B cell (primary cell): Measurements from ENCODE around the gene SLC27A3. TPM values are rescaled to one million over a fixed set of nuclear protein-coding genes. Genes with fewer than 3 reads are reported as not detected.
A peak's percentile ranks its signal among the peaks of the same experiment; 100 is the strongest.

Experiments
- ATAC-seq: fragments of 200-7000 bp; cut with Tn5 transposase; one replicate; pipeline ENCODE4 v1.10.0; 2021; ENCODE audit warnings: low read depth, mild to moderate bottlenecking, moderate number of reproducible peaks, moderate library complexity
- CTCF ChIA-PET: fragments of 350-600 bp; sonication (Branson Sonifier 250); formaldehyde crosslinking; loops from one replicate; lab custom pipeline; 2021; ENCODE audit warnings: antibody characterized with exemption, inconsistent platforms; lab: Charles Lee
- POLR2A ChIA-PET: fragments of 350-600 bp; sonication (Branson Sonifier 250); formaldehyde crosslinking; loops from one replicate; lab custom pipeline; 2021; ENCODE audit warnings: antibody characterized with exemption; lab: Charles Lee
- DNase-seq: peaks from one replicate; pipeline ENCODE4 v3.0.0; 2013
- H2AFZ ChIP-seq: 2 replicates; pipeline ENCODE4 v1.6.1; 2012; ENCODE audit warnings: mild to moderate bottlenecking, low read depth, low read length; ENCODE audit not compliant: insufficient read depth, poor library complexity, severe bottlenecking
- H3K27ac ChIP-seq, 2 donors: 1 replicate in 1 of 2; 2 replicates in 1 of 2; pipeline ENCODE4 v1.5.1; 2012 to 2013; ENCODE audit warnings: low read length in 2 of 2, mild to moderate bottlenecking in 2 of 2, moderate library complexity in 1 of 2
- H3K27me3 ChIP-seq, 4 experiments: fragments of 200-600 bp in 1 of 4; sonication (generic) in 1 of 4; replicated peaks in 1 of 4; 1 replicate in 2 of 4; 2 replicates in 2 of 4; pipeline versions ENCODE4 v1.6.1 to v1.7.0; 2013 to 2016; ENCODE audit warnings: low read length in 3 of 4, mild to moderate bottlenecking in 2 of 4, mixed read lengths in 1 of 4, moderate library complexity in 1 of 4; ENCODE audit not compliant: insufficient read depth in 4 of 4, control insufficient read depth in 3 of 4; ENCODE audit errors: control extremely low read depth in 1 of 4
- H3K36me3 ChIP-seq, 2 experiments: replicated peaks in 1 of 2; 1 replicate in 1 of 2; 2 replicates in 1 of 2; pipeline versions ENCODE4 v1.6.1 to v1.7.1; 2013; ENCODE audit warnings: low read length in 1 of 2; ENCODE audit not compliant: insufficient read depth in 2 of 2, control insufficient read depth in 1 of 2; ENCODE audit errors: control extremely low read depth in 1 of 2, extremely low read depth in 1 of 2
- H3K4me1 ChIP-seq, 2 donors: fragments of 200-600 bp in 1 of 2; sonication (generic) in 1 of 2; 1 replicate in 1 of 2; 2 replicates in 1 of 2; pipeline versions ENCODE4 v1.5.1 to v1.6.1; 2013 to 2017; ENCODE audit warnings: low read length in 2 of 2; ENCODE audit not compliant: control insufficient read depth in 2 of 2, insufficient read depth in 2 of 2
- H3K4me2 ChIP-seq: replicated peaks from 2 replicates; pipeline ENCODE3; 2012; ENCODE audit warnings: mild to moderate bottlenecking, low read depth, low read length; ENCODE audit not compliant: poor library complexity, severe bottlenecking
- H3K4me3 ChIP-seq, 5 experiments: fragments of 200-600 bp in 1 of 5; sonication (generic) in 1 of 5; 1 replicate in 3 of 5; 2 replicates in 2 of 5; pipeline versions ENCODE4 v1.5.1 to v1.7.0; 2011 to 2016; ENCODE audit warnings: low read length in 4 of 5, mild to moderate bottlenecking in 4 of 5, low read depth in 2 of 5, control low read depth in 1 of 5, moderate library complexity in 1 of 5; ENCODE audit not compliant: insufficient read depth in 1 of 5; ENCODE audit errors: control extremely low read depth in 1 of 5, extremely low read depth in 1 of 5
- H3K79me2 ChIP-seq: fragments of 200-600 bp; sonication (generic); one replicate; pipeline ENCODE4 v1.6.0; 2016; ENCODE audit warnings: low read length; ENCODE audit not compliant: control insufficient read depth, insufficient read depth
- H3K9ac ChIP-seq: fragments of 200-600 bp; sonication (generic); 2 replicates; pipeline ENCODE4 v1.6.1; 2017; ENCODE audit warnings: mild to moderate bottlenecking, low read length, moderate library complexity
- H3K9me3 ChIP-seq, 3 donors: one replicate each; pipeline versions ENCODE4 v1.6.1 to v1.7.1; 2013; ENCODE audit warnings: low read length in 2 of 3; ENCODE audit not compliant: control insufficient read depth in 2 of 3, insufficient read depth in 1 of 3; ENCODE audit errors: control extremely low read depth in 1 of 3
- H4K20me1 ChIP-seq: 2 replicates; pipeline ENCODE4 v1.6.0; 2012; ENCODE audit warnings: mild to moderate bottlenecking, low read length; ENCODE audit not compliant: insufficient read depth, control insufficient read depth, poor library complexity, severe bottlenecking
- H3K27ac Mint-ChIP-seq: one replicate; pipeline ENCODE4 v1.8.0; 2021; ENCODE audit warnings: mixed read lengths
- H3K27me3 Mint-ChIP-seq: one replicate; pipeline ENCODE4 v1.8.0; 2021; ENCODE audit warnings: mixed read lengths
- H3K4me1 Mint-ChIP-seq: one replicate; pipeline ENCODE4 v1.8.0; 2021; ENCODE audit warnings: mixed read lengths
- H3K4me3 Mint-ChIP-seq: one replicate; pipeline ENCODE4 v1.8.0; 2021; ENCODE audit warnings: mixed read lengths
- H3K9me3 Mint-ChIP-seq: one replicate; pipeline ENCODE4 v1.8.0; 2022; ENCODE audit warnings: mixed read lengths; ENCODE audit not compliant: insufficient read depth
- CTCF ChIP-seq: fragments of 200-600 bp; IDR thresholded peaks from one replicate; pipeline ENCODE4 v1.8.0; 2022; ENCODE audit warnings: antibody characterized with exemption, mild to moderate bottlenecking
- EZH2 ChIP-seq: IDR thresholded peaks from 2 replicates; pipeline ENCODE4 v1.6.1; 2012; ENCODE audit warnings: borderline replicate concordance, low read depth, mild to moderate bottlenecking, moderate library complexity, low read length; ENCODE audit not compliant: insufficient read depth, poor library complexity, severe bottlenecking
- WGBS: methylation state at CpG from one replicate; pipeline ENCODE4 v1.1.5; 2013; ENCODE audit warnings: missing lambda C conversion rate; ENCODE audit not compliant: insufficient coverage; 5-methylcytosine and 5-hydroxymethylcytosine counted together
- intact Hi-C: fragments of 100-400 bp; cut with micrococcal nuclease; formaldehyde crosslinking; loops from one replicate; pipeline ENCODE4 v1.10.0; 2022
- polyA plus RNA-seq: library from polyadenylated mRNA; depleted of rRNA; stranded (reverse); fragments of >200 nt; gene quantifications from 2 replicates; pipeline ENCODE4 v1.2.3, GENCODE V29; 2012
- total RNA-seq, 2 donors: library from RNA; stranded (reverse); fragments of 120-200 nt in 1 of 2; gene quantifications; 1 replicate in 1 of 2; 2 replicates in 1 of 2; pipeline versions ENCODE4 v1.2.3 to v1.2.4, GENCODE V29; 2013 to 2022

The SLC27A3 gene
- total and polyA plus RNA-seq, 2 donors (not counting 1 experiment from before 2014, with no cell fraction given): 15.6 to 19.4 TPM

DNA sequence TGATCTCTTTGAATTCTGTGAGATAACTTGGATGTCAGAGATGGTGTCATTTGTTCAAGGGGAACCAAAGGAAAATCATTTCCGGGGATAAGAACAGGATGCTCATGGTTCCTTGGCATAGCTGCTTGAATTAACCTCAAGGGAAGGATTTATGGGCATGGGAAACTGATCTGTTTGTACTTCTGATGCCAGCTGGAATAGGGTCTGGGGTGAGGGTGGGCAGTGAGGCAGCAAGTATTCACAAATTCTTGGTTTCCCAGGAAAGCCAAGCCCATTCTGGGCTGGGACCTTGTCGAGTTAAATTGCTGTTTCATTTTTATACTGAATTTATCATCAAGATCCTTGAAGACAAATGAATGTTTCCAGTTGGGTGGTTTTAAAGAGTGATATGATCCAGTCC lies 33.2 kb upstream of the SLC27A3 start:
- Histone ChIP-seq H3K36me3 (peaks cover 2 to 61% of the 10 kb centered on the region in 2 experiments), H3K9me3 (no peaks in the 10 kb centered on the region), H3K9ac (no peak overlapping the region), H3K4me2 (no peak overlapping the region), H3K4me1 (peaks cover 10 to 21% of the 10 kb centered on the region in 2 donors), H3K27me3 (no peaks in the 10 kb centered on the region), H3K27ac (peak overlapping the region in 1 of 2 donors; percentile 12), H3K4me3 (no peak overlapping the region), H2AFZ (no peak overlapping the region), H3K79me2 (peaks cover 18% of the 10 kb centered on the region), H4K20me1 (no peaks in the 10 kb centered on the region)
- ATAC-seq (no peak), DNase-seq (no peak)
- H3K27me3 Mint-ChIP-seq: no peaks in the 10 kb centered on the region
- ChIA-PET POLR2A (interaction anchor here (0.5 to 1.0 kb wide), 3 partner anchors 9 to 13 kb away, joined by 3 to 12 read pairs (median 4); no protein-coding TSS in a partner anchor), CTCF (interaction anchor here (1.3 kb wide), 1 partner anchor 231 kb away, joined by 4 read pairs; no protein-coding TSS in a partner anchor)
- 100% methylated on average over 1 of the region's 2 CpGs for WGBS
- TF ChIP-seq EZH2: no peak
- TF ChIP-seq CTCF: no peak
- no peaks in the 10 kb centered on the region for H3K9me3 Mint-ChIP-seq
- H3K4me1 Mint-ChIP-seq: peaks cover 29% of the 10 kb centered on the region
- H3K4me3 Mint-ChIP-seq: peak overlapping the region; percentile 59
- H3K27ac Mint-ChIP-seq: peak overlapping the region; percentile 78
- intact Hi-C loops: no loop called here

- Mint-ChIP-seq H3K4me3 (peak overlapping the region; percentile 59), H3K4me1 (peaks cover 29% of the 10 kb centered on the region), H3K27ac (peak overlapping the region; percentile 78), H3K9me3 (no peaks in the 10 kb centered on the region), H3K27me3 (no peaks in the 10 kb centered on the region)
- Histone ChIP-seq H3K36me3 (peaks cover 2 to 63% of the 10 kb centered on the region in 2 experiments), H3K9me3 (no peaks in the 10 kb centered on the region), H3K27me3 (no peaks in the 10 kb centered on the region), H3K4me3 (no peak overlapping the region), H3K4me1 (peaks cover 10 to 21% of the 10 kb centered on the region in 2 donors), H3K79me2 (peaks cover 18% of the 10 kb centered on the region), H2AFZ (no peak overlapping the region), H3K4me2 (no peak overlapping the region), H3K27ac (peak overlapping the region; percentile 12 to 34), H4K20me1 (no peaks in the 10 kb centered on the region), H3K9ac (no peak overlapping the region)
- DNase-seq (peak; percentile 61), ATAC-seq (peak; percentile 62)
- intact Hi-C loops: no loop called here
- 13% methylated on average over 1 of the region's 5 CpGs for WGBS
- TF ChIP-seq EZH2: no peak
- TF ChIP-seq CTCF: no peak
- ChIA-PET CTCF (interaction anchor here (1.3 to 1.7 kb wide), 4 partner anchors 65 to 244 kb away, joined by 3 to 8 read pairs (median 5); partner anchors contain the start of gene RAB13), POLR2A (interaction anchor here (0.6 to 1.0 kb wide), 4 partner anchors 10 to 181 kb away, joined by 3 to 5 read pairs (median 4); no protein-coding TSS in a partner anchor)
Measured at GRCh38 chr1:153742411-153743142, 32.6 kb upstream of the SLC27A3 start.
